ENCODE data around the gene KLHL29.

The KLHL29 gene

DNA sequence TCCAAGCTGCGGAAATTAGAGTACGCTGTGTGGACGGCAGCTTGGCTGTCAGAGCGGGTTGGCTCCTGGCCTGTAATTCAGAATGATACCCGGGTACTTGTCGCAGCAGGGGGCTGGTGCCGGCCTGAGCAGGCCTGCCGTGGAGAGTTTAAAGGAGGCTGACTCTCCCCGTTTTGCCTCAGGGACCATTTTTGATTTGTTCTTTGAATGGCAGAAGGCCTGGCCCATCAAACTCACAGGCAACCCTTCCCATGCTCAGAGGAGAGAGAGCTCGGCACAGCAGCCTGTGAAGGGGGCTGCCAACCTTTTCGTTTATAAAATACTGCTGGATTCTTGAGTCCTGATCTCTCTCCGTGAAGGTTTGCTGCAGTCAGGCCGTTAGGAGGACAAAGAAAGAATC is 151.3 kb downstream of the KLHL29 start:
- no peak for DNase-seq

- DNase-seq = no peak
These were observed 153.0 kb downstream of the KLHL29 start for GRCh38 chr2:23537991-23538390.

GRCh38 chr2:23538566-23538965 is 153.6 kb downstream of the KLHL29 start:
- DNase-seq = no peak

DNA sequence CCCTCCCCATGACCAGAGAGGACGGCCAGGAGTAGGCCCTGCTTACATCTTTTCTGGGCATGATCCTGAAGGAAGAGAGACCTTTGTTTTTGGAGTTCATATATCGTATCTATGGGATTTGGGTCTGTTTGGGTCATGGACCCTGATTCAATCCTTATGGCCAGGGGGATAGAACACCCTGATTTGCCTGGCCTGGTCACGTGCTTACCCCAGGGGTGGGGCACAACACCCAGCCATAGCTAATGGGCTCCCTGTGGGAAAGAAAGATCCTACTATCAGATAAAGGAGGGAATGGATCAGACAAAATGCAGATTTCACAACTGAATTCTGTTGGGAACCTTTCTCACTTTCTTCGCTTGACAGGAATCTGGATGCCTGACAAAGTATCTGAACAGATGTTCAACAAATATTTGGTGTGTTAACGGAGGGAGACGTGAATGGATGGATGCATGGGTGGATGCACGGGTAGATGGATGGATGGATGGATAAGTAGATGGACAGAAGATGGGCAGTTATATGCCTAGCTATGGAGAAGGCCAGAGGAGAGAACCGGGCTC is 155.9 kb downstream of the KLHL29 start:
- DNase-seq = no peak

GRCh38 chr2:23541503-23542229 is 156.7 kb downstream of the KLHL29 start:
- no peak for DNase-seq

DNA sequence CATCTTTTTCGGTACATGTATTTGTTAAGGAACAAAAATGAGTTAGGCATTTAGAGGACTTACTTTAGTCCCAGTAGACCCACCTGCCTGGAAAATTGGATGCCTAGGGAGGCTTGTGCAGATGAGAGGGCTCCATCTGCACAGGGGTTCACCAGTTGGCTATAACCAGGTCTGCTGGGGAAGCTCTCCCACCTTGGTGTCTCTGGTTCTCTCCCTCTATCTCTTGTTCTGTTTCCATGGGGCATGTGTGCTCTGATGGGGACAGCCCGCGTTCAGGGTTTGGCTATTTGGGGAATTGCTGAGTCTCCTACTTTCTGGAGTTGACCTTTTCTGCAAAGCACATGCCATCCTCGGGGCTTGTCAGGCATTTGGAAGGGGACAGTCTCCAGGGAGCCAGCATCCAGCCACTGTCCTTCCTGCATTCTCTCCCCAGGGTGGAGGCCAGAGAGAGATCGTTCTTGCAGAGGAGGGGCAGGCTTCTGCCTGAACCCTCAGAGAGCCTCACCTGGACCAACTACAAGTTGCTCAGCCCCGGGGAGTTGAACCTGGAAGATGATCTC is 157.3 kb downstream of the KLHL29 start:
- no peak for DNase-seq

DNA sequence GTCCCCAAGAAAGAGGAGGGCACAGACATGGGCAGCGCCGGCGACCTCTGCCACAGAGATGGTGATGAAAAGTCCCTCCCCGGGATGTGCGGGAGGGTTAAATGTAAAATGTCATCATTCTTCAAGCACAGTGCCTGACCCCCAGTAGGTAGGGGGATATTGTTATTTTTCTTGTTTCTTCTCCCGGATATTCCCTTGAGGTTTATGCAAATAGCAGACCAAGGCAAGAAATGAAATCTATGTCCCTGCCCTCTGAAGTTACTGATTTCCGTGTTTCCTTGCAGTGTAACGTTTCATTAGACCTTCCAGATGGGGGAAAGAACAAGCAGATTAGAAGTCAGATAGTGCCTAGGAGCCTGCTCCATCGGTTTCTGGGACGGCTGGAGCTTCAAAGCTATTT is 158.3 kb downstream of the KLHL29 start:
- DNase-seq = no peak

DNA sequence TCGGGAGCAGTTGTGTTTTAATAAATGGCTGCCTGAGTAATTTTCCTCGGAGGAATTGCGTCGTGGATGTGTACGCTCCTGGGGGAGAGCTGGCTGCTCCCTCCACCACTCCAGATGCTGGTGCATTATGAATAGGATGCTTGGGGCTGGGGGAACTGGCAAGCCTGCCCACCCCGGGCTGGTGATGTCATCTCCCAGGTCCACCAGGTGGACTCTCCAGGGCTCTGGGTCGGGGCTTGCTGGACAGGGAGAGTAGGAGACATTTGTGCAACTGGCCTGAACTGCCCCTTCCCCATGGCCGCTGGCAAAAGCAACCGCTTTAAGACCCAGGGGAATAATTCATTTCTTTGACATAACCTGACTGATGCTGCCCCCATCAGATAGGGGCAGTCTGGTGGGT is 158.7 kb downstream of the KLHL29 start:
- no peak for DNase-seq

GRCh38 chr2:23544589-23545295 is 159.8 kb downstream of the KLHL29 start:
- no peak for DNase-seq

DNA sequence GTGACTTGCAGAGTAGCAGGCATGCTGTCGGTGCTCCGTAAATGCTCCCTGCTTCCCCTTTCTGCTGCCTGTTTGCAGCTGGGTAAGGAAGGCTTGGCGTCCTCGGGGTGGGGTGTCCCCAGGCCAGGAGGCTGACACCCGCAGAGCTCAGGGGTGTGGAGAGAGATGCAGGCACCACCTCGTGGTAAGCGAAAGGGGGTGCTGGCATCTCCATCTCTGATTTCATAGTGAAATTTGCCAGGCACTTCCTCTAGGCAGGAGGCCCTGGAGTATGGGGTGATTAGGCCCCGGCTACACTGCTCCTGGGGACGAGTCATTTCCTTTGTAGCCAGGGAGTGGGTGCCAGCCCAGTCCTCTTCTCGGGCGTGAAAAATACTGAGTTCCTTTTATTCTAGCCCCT is 160.4 kb downstream of the KLHL29 start:
- no peak for DNase-seq

DNA sequence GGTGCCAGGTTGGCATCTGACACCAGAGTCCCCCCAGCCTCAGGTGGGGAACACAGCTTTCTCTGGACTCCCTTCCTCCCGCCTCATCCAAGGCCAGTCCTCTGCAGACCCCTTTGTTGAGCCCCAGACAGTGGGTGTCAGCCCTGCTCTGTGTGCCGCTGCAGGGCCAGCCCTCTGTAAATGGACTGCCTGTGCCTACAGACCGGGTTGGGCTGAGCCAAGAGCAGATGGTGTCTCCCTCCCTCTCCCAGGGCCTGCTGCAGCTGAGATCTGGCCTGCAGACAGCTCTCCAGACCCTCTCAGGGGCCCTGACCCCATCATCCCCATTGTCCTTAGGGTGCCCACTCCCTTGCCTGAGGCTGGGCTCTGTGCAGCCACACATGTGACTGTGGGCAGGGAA is 160.8 kb downstream of the KLHL29 start:
- no peak for DNase-seq

DNA sequence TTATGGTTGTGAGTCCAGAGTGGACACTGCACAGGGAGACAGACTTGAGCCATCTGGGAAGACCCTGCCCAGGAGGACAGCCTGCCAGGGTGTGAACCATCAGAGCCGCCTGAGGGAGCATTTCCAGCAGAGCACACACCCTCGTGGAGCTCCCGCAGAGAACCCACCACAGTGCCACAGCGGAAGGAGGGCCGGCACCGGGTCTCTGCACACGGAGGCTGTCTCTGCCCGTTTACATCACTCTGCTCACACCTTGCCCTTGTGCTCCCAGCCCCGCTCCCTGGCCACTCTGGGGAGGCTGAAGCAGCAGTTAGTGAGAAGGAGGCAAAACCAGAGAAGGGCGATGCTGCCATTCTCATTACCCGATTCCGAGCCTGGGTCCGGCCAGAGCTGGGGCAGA is 161.9 kb downstream of the KLHL29 start:
- no peak for DNase-seq

DNA sequence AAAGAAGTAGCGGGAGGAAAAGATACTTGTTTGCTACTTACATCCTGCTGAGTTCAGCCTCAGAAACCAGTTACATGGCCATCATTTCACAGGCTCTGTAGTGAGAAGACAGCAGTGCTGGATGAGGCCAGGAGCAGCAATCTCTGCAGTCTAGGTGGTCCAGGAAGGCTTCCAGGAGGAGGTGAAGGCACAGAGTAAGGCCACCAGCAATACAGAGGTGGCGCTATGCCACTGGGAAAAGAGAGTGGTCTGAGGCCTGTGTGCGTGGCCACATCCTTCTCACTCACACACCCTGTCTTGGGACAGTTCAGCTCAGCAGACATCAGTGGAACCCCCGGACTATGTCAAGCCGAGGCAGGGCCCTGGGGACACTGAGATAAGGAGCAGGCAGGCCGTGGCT is 162.7 kb downstream of the KLHL29 start:
- no peak for DNase-seq

DNA sequence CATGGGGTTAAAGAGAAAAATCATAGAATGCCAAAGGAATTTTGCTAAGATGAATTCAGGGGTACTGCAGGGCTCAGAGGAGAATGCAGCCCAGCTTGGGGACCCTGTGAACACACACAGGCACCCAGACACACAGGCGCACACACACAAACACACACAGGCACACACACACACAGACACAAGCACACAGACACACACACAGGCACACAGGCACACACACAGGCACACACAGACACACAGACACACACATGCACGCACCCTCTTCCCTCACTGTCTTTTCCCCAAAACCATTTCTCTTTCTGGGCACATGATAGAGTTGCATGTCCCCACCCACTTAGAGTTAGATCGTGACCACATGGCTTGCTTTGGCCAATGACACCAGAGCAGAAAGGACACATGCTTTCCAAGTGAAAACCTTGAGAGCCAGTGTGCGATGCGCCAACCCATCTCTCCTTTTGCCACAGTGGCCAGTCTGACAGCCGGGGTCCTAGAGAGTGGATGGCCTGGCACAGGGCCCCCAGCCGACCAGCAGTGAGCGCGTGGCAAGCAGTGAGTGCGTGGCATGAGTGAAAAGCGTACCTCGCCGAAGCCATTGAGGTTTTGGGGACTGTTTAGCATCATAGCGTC is 163.3 kb downstream of the KLHL29 start:
- DNase-seq = no peak

DNA sequence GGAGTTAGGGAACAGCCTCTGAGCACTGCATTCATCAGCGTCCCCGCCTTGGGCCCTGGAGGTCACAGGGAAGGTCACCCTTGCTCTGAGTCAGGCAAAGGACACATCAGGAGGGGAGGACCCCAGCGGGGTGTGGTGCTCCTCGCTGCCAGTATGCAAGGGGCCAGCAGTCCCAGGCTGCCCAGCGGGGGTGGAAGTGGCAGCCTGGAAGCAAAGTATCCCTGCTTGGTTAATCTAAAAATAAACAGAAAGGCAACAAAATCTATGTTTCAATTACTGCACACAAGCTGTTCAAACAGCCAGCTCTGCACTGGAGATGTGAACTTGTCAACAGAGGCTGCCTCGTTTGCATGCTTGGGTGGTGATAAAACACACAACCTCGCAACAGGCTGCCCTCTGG is 164.1 kb downstream of the KLHL29 start:
- DNase-seq = no peak

DNA sequence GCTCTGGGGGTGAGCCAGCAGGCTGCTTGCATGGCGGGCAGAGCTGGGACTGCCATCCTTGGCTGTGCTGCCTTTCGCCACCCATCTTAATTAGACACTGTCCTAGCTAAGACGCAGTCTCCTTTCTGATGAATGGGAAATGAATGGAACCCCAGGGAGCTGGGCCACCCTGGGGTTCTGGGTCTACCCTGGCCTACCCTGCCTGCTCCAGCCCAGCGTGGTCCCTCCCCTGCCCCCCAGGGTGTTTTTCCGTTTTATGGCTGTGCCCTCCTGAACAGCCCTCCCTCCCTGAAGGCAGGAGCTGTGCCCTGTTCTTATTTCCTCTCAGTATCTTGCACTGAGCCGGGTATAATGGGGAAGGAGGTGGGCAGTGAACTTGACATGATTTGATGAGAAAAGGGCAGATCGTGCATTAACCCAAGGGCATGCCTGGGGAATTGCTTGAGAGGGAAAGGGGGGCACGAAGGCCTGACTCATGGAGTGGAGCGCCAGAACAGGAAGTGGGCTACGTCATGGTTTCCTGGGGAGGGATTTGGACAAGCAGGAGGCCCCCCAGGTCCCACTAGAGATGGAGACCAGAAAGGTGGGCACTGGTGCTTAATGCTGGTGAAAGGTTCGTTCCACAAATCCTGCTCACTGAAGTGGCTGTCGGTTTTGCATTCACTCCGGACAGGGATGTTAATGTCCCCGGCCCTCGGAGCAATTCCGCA is 165.0 kb downstream of the KLHL29 start:
- DNase-seq = no peak

DNA sequence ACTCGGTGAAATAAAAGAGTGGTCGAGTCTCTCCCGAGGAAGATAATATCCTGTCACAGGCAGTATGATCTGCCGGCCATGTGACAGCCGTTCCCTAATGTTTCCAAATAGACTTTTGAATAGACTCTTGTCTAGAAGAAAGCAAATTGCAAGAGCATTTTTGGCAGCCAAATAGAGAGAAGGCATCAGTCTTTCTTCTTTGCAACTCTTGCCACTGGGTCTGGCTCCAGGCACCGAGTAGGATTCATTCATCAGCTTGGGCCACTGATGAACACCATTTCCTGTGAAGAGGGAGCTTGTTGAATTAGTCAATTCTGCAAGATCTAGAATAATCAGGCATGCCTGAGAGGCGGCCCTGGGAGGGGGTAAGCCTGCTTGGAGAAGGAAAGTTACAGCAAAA is 165.6 kb downstream of the KLHL29 start:
- DNase-seq = no peak

- DNase-seq = no peak
These were observed 166.9 kb downstream of the KLHL29 start for GRCh38 chr2:23551875-23552274.

- DNase-seq = no peak
These were observed 168.6 kb downstream of the KLHL29 start for GRCh38 chr2:23553561-23553960.

GRCh38 chr2:23554054-23554697 is 169.2 kb downstream of the KLHL29 start:
- no peak for DNase-seq

GRCh38 chr2:23555944-23556343 is 171.0 kb downstream of the KLHL29 start:
- DNase-seq = no peak

- no peak for DNase-seq
These were observed 171.9 kb downstream of the KLHL29 start for GRCh38 chr2:23556929-23557328.
